NOMO-1 (cell line): Measurements from ENCODE around the gene FBXW5.

Source experiments
- DNase-seq, 2 experiments: peaks; one replicate each; lab custom pipeline; 2025; ENCODE audit not compliant: unreplicated experiment in 2 of 2; lab: John Stamatoyannopoulos, UW

Gene FBXW5

DNA sequence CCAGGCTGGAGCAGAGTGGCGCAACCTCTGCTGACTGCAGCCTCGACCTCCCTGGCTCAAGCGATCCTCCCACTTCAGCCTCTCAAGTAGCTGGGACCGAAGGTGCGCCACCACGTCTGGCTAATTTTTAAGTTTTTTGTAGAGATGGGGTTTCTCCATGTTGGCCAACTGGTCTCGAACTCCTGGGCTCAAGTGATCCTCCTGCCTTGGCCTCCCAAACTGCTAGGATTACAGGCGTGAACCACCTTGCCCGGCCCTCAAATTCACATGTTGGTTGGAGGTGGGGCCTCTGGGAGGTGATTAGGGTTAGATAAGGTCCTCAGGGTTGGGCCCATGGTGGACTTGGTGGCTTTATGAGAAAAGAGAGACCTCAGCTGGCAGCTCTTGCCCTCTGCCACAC, 17.6 kb upstream of the FBXW5 start:
- no peak for DNase-seq

DNA sequence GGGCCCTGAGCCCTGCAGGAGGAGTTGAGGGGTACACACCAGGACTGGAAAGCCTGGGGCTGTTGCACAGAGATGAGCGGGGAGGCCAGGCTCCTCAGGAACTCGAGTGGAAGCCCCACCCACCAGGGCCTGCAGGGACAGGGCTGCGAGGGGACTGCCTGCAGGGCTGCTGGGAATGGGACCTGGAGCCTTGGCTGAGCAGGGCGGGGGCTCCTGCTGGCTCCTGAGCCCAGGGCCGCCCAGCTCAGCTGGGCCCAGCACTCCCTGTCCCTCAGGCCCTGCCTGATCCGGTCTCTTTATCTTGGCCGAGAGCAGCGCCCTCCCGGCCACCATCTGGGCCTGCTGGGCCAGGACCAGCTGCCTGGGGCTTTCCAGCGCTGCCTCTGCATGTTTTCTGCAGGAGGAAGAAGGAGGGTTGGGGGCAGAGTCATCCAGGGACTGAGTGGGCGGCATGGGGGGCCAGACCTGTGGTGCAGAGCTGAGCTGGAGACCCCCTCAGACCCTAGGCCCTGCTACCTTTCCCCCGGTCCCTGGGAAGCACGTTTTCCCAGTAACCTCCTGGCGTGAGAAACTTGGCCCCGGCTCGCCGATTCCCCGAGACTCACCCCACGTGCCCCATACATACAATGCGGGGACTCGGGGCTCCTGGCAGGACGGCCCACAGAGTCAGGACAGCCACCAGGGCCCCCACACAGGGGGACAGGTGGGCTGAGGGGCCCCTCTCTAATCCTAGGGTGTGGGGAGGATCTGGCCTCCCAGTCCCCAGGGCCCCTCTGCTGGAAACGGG, 16.9 kb upstream of the FBXW5 start:
- DNase-seq: no peak

DNA sequence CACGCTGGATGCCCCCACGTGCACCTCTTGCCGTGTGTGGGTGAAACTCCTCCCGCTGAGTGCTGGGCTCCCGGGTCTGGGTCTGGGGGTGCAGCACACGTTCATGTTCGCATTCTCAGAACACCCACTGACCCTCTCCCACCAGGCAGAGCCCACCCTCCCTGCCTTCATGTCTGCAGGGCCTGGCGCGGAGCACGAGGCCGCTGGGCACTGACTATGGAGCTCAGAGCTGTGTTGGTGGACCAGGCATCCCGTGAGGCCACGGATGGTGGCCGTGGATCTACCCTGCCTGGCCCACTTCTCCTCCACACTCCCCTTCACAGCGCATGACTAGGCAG, 16.4 kb upstream of the FBXW5 start:
- no peak for DNase-seq

DNA sequence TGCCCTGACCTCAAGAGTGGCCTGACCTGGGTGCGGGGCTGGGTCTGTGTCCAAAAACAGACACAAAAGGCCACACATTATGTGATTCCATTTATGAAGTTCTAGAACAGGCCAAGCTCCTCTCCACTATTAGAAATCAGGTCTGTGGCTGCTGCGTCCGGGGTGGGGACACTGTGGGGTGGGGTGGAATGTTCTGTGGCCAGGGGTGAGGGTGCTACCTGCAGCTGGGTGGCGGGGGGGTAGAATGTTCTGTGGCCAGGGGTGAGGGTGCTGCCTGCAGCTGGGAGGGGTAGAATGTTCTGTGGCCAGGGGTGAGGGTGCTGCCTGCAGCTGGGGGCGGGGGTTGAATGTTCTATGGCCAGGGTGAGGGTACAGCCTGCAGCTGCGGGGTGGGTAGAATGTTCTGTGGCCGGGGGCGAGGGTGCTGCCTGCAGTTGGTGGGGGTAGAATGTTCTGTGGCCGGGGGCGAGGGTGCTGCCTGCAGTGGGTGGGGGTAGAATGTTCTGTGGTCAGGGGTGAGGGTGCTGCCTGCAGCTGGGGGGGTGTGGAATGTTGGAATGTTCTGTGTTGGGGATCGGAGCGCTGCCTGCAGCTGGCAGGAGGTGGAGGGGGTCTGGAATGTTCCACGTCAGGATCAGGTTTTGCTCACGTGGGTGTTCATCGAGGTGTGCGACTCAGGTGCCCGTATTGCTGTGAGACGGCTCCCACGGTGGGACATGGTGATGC, 15.8 kb upstream of the FBXW5 start:
- DNase-seq: no peak

DNA sequence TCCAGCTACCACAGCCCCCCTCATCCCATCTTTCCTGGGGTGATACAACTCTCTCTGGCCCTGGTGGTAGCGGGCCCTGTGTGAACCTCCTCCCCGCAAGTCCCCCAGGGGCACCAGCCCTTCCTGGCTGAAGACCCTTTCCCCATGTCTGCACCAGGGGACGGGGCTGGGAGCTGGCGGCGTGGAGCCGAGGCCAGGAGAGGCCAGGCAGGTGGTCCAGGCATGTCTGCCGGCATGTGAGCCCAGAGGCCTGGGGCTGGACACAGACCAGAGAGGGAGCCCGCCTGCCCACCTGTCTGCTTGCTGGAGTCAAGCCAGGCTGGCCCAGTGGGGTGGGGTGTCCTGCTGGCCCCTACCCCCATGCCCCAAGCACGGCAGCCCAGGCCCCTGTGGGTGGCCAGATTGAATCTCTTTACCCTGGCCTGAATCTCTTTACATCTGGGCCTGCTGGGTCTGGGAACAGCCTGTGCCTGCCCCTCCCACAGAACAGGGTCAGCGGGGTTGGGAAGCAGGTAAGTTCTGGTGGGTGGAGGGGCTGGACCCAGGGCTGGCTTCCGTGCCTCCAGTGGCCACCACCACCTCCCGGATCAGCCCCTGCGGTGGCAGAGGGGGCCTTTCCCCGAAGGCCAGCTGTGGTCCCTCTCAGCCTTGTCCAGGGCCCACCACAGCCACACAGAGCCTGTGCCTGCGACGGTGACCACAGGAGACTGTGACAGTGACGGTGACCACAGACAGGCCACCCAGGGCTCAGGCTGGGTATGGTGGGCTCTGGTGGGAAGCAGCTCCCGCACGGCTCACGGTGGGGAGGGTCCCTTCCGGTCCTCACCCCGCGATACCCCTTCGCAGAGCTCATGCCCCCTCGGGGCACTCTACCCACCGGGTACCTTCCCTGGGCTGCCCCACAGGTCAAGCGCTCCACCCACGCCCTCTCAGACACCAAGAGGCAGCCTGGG, 14.6 kb upstream of the FBXW5 start:
- DNase-seq: no peak

DNA sequence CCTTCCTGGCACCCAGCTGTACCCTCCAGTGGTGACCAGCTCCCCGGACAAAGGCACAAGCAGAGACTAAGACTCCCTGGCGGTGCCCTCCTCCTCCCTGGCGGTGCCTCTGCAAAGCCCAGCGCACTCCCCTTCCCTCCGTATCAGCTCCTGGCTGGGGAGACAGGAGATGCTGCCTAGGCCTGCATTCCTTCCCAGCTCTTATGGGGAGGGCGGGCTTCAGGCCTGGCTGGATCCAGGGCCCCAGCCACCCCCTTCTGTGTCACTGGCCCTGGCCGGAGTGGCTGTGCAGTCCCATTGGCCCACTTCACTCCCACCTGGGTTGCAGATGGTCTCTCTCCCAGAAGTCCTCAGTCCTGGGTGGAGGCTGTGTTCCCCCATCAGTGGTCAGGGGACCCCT, 13.9 kb upstream of the FBXW5 start:
- no peak for DNase-seq

DNA sequence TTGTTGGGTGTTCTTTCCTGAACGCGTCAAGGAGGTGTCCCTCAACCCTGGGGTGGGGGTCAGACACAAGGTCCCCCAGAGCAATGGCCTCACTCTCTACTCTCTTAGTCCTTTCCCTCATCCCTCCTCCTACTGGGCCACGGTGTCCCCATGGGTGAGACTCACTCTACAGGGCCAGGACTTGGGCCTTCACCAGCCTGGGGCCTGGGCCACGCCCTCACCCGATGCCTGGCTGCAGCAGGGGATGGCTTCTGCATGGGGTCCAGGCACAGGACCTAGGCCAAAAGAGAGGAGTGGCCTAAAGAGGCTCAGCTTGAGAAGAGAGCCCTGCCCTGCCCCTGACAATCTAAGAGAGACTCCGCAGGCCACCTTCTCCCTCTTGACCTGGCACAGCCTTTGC, 13.4 kb upstream of the FBXW5 start:
- DNase-seq: no peak

DNA sequence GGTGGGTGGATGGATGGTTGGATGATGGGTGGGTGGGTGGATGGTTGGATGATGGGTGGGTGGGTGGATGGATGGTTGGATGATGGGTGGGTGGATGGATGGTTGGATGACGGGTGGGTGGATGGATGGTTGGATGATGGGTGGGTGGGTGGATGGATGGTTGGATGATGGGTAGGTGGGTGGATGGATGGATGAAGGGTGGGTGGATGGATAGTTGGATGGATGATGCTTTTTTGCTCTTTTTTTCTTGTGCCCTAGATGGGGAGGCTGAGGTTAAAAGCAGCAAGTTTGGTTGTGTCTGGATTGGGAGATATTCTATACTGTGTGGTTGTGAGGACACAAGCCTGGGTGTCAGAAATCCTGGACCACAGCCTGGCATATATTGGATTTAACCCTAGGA, 12.9 kb upstream of the FBXW5 start:
- no peak for DNase-seq

DNA sequence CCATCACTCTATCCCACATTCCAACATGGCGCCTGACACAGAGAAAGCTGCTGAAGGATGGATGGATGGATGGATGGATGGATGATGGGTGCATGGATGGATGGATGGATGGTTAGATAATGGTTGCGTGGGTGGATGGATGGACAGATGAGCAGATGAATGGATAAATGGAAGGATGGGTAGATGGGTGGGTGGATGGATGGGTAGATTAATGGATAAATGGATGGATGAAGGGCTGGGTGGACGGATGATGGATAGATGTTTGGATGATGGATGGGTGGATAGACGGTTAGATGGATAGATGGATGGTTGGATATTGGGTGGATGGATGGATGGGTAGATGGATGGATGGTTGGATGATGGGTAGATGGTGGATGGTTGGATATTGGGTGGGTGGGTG, 12.1 kb upstream of the FBXW5 start:
- no peak for DNase-seq

DNA sequence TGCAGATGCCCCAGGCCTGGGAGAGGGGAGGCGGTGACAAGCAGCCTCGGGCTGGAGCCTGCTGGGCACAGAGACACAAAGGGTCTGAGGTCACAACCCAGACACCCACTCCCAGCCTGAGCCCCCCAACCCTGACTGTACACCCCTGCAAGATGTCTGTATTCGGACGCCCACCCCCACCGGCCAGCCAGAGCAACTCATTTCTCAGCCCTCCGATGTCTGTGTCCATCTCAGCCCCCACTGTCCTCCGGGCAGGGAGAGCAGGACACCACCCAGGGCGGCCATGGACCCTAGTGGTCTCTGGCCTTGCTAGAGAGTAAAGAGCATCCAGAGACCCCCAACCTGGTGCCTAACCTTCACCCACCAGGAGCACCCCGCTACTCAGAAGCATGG, 11.4 kb upstream of the FBXW5 start:
- no peak for DNase-seq

DNA sequence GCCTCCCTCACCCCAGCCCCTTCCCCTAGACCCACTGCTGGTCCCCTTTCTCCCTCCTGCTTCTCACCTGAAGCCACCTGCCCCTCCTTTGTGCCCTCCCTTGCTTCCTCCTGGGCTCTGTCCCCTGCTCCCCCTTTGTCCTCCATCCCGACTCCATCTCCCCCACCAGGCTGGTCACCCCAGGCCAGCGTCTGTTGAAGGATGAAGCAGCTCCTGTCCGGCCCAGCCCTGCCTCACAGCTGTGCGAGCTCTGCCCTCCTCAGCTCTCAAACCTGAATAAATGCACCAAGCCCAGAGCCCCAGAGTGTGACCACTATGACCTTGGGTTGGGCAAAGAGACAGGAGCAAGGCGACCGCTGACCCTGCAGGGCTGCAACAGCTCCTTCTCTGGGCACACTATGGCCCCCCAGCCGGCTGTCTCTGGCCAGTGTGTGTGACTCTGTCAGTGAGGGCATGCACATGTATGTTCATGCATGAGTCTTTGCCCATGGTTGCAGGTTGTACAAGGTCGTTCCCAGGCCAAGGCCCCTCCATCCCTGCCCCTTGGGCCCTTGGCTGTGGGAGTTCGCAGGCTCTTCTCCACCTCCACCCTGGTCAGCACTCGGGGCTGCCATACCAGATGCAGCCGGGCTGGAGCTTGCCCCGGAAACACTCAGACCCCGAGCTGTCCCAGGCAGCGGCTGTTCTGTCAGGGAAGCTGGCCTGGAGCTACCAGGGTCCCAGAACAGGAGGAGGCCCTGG, 10.8 kb upstream of the FBXW5 start:
- no peak for DNase-seq

DNA sequence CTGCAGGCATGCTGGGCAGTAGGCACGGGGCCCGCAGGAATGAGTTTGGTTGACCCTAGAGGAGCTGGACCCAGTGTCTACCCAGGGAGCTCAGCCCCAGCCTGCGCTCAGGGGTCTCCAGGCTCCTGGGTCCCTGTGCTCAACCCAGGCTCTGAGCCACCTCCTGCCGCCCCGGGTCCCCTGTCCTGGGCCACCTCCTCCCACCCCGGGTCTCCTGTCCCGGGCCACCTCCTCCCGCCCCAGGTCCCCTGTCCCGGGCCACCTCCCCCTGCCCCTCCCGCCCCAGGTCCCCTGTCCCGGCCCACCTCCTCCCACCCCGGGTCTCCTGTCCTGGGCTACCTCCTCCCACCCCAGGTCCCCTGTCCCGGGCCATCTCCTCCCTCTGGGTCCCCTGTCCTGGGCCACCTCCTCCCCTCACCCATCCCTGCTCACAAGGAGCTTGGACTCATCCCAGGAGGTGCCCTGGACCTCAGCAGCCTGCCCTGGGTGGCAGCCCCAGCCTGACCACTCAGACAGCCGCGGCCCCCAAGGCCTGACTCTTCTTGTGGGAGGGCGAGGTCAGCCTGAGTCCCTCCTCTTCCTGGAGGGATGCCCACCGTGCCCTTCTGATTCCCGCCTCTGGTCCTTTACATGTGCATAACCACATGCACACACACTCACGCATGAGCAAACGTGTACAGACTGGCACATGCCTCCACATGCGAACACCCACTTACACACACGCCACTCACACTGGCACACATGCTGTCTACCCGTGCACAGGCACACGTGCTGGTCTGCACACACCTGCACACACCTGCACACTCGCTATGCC, 9.9 kb upstream of the FBXW5 start:
- DNase-seq: no peak

DNA sequence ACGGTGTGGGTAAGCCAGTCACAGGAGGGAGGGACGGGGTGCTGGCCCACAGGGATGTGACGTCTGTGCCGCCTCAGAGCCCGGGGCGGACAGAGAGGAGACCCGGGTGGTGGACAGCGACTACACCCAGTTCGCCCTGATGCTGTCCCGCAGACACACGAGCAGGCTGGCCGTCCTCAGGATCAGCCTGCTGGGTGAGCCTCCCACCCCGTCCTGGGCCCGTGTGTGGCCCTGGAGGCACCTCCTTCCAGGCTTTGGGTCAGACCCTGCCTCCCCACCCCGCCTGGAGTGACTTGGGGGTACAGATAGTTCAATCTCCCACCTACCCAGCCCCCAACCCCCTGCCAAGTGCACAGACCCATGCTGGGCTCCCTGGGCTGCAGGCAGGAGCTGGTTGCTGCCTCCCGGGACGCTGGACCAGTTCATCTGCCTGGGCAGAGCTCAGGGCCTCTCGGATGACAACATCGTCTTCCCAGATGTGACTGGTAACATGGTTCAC, 9.3 kb upstream of the FBXW5 start:
- no peak for DNase-seq

DNA sequence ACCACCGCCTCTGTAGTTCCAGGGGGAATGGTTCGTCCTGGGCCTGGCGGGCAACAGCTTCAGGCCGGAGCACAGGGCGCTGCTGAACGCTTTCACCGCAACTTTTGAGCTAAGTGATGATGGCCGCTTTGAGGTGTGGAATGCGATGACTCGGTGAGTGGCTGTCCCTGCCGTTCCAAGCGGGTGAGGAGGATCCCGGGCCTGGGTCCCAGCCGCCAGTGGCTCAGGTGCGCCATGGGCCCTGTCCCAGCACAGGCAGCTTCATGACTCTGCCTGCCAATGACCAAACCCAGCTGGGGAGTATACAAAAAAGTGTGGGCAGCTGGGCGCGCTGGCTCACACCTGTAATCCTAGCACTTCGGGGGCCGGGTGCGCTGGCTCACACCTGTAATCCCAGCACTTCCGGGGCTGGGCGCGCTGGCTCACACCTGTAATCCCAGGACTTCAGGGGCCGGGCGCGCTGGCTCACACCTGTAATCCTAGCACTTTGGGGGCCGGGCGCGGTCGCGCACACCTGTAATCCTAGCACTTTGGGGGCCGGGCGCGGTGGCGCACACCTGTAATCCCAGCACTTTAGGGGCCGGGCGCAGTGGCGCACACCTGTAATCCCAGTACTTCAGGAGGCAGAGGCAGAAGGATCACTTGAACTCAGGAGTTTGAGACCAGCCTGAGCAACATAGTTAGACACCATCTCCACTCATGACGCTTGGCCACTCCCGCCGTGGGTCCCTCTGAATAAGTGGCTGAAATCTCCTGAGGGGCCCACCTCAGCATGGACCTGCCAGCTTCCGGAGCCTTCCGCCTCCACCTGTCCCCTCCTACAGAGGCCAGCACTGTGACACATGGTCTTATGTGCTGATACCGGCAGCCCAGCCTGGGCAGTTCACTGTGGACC, 8.6 kb upstream of the FBXW5 start:
- no peak for DNase-seq

DNA sequence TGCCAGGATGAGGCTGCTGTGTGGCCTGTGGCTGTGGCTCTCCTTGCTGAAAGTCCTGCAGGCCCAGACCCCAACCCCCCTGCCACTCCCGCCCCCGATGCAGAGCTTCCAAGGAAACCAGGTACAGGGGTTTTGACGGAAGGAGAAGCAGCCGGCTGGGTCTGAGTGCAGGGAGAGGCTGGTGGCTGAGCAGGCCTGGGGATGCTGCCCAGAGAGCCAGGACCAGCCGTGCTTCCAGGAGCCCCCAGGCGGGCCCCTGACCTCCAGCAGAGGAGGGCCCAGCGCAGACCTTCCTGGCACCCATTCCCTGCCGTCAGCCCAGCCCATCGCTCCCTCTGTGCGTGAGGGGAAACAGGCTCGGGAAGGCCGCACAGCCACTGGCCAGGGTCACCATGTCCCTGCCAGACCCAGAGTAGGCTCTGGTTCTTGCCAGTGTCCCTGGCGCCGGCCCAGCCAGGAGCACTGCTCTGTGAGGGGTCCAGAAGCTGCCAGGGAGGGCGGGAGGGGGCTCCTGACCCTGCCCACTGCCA, 7.8 kb upstream of the FBXW5 start:
- no peak for DNase-seq

DNA sequence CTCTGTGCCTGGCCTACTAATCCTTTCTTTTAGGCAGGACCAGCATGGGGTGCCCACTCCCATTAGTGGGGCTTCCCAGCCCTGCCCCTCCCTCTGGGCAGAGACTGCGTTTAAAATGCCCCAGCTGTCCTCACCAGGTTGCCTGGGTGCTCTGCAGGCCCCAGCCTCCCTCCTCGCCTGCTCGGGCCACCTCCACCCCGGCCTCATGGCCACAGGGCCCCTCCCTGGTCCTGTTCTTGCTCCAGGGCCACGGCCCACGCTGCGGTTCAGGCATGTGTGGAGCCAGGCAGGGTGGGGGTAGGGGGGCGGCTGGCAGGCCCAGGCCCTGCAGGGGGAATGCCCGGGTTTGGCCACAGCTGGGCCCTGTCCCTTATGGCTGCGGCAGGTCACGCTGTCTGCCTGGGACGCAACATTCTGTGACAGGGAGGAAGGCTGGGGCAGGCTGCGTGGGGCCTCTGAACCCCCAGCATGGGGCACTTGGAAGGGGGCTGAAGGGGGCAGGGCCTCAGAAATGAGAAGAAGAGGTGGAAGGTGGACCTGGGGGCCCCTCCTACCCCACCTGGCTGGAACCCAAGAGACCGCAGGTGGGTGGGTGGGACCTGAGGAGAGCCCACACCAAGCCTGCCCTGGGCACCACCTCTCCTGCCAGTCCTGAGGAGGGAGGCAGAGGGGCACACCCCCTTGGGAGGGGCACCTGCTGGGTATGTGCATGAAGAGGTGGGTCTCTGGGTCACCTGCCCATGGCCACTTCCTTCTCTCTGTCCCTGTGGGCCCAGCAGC, 7.2 kb upstream of the FBXW5 start, which contains the start of gene LCN12:
TSS of gene LCN12 (plus strand) at position 733 of the 780 bp plus-strand sequence. CDS start 55 bp downstream, outside the sequence.
- no peak for DNase-seq

DNA sequence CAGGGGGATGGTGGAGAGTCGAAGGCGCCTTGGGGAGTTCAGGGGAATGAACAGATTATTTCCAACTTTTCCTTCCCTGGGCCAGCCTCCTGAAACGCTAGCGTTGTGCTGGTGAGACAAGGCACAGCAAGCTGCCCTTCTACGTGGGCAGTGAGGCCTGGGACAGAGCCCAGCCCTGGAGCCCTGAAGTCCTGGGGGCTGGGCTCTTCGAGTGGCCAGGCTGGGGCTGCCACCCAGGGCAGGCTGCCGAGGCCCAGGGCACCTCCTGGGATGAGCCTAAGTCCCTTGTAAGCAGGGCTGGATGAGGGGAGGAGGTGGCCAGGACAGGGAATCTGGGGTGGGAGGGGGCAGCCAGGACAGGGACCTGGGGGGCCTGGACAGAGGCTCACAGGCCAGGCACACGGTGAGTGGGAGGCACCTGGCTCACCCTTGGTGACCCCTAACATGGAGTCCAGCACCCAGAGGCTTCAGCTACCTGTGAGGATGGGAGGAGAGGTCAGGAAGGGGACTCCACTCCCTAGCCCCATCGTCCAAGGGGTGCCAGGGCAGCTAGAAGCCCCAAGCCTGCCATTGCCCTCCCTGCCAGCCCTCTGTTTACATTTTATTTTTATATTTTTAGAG, 6.2 kb upstream of the FBXW5 start:
- DNase-seq: no peak
